ENCODE data around the gene BRIP1.

Gene BRIP1

GRCh38 chr17:61757168-61757567, 106.2 kb downstream of the BRIP1 start:
- DNase-seq (ENCODE audit: low spot score) = no peak

- DNase-seq (ENCODE audit: low spot score) = no peak
Observed at GRCh38 chr17:61756561-61756960, 106.8 kb downstream of the BRIP1 start.

DNA sequence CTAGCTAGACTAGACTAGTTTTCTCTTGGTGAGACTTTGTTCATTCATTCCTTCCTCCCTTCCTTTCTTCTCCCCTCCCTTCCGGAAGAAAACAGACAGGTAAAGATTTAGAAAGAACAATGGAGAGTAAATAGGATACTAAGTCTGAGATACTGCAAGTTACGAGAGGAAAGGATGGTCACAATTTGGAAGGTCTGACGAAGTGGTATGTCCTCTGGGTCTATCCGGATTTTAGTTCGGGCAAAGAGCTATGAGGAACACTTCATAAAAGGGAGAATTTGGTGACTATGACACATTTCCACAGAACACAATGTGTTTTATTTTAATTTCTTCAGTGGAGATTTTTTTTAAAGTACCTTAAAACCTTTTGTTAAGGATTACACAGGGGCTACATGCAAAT, 107.7 kb downstream of the BRIP1 start:
- no peak for DNase-seq (ENCODE audit: low spot score)

- DNase-seq (ENCODE audit: low spot score) = no peak
Observed at GRCh38 chr17:61755078-61755477, 108.2 kb downstream of the BRIP1 start.

DNA sequence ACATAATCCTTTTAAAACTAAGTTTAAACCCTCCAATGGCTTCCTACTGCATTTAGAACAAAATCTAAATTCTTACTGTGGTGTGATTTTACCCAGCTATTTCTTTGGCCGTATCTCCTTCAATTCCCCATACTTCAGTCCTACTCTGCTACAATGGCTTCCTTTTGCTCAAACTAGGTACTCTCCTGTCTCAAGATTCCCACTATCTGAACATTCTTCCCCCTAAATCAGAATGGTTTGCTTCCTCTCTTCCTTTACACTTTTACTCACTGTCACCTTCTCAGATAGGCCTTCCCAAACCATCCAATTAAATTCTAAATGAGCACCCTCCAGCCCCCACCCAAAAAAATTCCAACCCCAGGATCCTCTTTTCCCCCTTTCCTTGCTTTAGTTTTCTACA, 109.2 kb downstream of the BRIP1 start:
- no peak for DNase-seq (ENCODE audit: low spot score)

- DNase-seq (ENCODE audit: low spot score) = no peak
Observed at GRCh38 chr17:61753696-61754095, 109.6 kb downstream of the BRIP1 start.

GRCh38 chr17:61750656-61751055, 112.7 kb downstream of the BRIP1 start:
- no peak for DNase-seq (ENCODE audit: low spot score)

GRCh38 chr17:61749823-61750404, 113.4 kb downstream of the BRIP1 start:
- DNase-seq (ENCODE audit: low spot score) = no peak

DNA sequence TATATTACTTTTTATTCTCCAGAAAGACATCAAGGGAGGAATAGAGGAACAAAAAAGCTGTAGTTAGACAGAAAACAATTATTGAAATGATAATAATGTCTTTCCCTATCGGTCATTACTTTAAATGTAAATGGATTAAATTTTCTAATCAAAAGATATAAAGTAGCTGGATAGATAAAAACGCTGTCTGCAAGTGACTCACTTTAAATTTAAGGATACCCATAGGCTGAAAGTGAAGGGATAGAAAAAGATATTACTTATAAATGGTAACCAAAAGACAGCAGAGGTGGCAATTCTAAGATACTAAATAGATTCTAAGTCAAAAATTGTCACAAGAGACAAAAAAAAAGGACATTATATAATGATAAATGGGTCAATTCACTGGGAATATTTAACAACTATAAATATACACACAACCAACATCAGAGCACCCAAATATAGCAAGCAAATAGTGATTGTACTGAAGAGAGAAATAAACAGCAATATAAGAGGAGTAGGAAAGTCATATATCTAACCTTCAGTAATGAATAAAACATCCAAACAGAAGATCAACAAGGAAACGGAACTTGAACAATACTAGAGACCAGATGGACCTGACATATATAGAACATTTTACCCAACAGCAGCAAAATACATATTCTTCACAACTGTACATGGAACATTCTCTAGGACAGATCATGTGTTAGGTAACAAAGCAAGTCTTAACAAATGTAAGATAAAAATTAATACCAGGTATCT, 116.9 kb downstream of the BRIP1 start:
- DNase-seq (ENCODE audit: low spot score) = no peak

GRCh38 chr17:61744804-61745203, 118.5 kb downstream of the BRIP1 start:
- DNase-seq (ENCODE audit: low spot score) = no peak

DNA sequence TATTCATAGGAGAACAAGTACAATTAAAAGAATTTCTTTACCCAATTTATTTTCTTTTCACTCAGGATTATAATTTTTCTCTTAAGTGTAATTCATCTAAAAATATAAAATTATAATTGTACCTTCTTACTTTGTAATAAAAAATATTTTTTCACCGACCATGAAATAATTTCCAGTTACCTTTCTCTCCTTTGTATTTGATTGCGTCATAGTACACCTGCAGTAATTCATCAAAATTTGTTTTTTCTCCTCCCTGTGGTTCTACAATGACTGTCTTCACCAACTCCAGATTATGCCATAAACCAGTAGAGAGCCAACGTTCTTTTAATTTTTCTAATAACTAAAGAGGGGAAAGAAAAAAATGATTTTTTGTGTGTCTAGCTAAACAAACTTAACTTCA, 119.1 kb downstream of the BRIP1 start:
- no peak for DNase-seq (ENCODE audit: low spot score)

DNA sequence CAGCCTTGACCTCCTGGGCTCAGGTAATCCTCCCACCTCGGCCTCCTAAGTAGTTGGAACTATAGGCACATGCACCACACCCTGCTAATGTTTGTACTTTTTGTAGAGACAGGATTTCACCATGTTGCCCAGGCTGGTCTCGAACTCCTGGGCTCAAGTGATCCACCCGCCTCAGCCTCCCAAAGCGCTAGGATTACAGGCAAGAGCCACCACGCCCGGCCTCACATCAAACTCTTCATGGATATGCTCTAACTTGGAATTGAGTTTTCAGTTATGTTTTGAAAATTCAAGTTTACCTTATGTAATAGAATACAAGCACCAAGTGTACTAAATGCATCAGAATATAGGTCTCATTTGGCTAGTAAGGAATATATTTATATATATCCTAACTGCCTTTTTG, 119.6 kb downstream of the BRIP1 start:
- no peak for DNase-seq (ENCODE audit: low spot score)

- no peak for DNase-seq (ENCODE audit: low spot score)
Observed at GRCh38 chr17:61739002-61739401, 124.3 kb downstream of the BRIP1 start.

DNA sequence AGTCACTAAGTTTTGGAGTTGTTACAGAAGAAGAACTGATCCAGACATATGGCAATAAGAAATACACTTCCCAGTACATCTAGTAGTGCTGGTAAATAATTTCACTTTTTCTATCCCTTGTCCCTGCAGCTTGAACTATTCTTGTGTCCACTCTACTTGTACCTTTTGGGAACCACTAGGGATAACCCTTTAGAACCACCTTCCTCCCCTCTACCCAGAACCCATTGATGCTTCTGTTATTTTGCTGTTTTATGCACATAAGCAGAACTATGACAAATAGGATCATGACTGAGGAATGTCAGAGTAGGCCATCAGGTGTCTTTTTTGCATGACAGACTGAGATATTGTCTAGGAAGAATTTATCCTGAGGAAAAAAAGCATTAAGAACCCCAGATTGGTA, 125.1 kb downstream of the BRIP1 start:
- DNase-seq (ENCODE audit: low spot score) = no peak

DNA sequence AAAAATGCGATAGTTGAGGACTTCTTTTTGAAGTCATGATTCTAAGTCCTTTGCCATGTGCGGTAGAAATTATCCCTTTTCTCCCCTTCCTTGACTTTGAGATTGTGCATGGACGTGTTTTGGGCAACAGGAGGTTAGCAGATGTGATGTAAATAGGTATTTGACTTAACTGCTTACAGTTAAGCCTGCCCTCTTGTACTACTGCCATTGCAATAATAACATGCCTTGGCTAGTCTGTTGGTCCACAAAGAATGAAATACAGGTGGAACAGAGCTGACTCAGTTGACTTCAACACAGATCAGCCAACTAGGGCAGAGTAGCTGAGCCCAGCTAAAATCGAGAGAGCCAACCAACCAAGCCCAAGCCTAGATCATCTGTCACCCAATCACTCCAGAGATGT, 125.5 kb downstream of the BRIP1 start:
- no peak for DNase-seq (ENCODE audit: low spot score)

- no peak for DNase-seq (ENCODE audit: low spot score)
Observed at GRCh38 chr17:61736438-61736837, 126.9 kb downstream of the BRIP1 start.

- DNase-seq (ENCODE audit: low spot score) = no peak
Observed at GRCh38 chr17:61735807-61736206, 127.5 kb downstream of the BRIP1 start.

DNA sequence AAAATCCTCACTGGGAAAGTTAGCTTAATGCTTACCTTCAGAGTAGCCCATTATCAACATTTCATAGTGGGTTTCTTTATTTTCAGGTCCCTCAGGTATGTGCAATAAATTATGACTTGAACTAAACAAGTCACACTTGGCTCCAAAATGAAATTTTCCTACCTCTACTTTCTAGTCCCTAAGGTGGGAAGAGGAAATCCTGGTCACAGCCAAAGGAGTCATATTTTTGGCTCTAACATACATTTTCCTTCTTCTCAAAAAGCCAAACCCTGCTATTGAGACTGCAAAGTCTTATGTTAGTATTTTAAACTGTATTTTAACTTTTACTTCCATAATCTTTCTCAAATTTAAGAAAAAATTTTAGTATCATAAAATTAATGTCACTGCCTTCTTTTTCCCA, 128.9 kb downstream of the BRIP1 start:
- DNase-seq (ENCODE audit: low spot score) = no peak

GRCh38 chr17:61734012-61734411, 129.3 kb downstream of the BRIP1 start:
- DNase-seq (ENCODE audit: low spot score) = no peak

- no peak for DNase-seq (ENCODE audit: low spot score)
Observed at GRCh38 chr17:61733021-61733420, 130.3 kb downstream of the BRIP1 start.

DNA sequence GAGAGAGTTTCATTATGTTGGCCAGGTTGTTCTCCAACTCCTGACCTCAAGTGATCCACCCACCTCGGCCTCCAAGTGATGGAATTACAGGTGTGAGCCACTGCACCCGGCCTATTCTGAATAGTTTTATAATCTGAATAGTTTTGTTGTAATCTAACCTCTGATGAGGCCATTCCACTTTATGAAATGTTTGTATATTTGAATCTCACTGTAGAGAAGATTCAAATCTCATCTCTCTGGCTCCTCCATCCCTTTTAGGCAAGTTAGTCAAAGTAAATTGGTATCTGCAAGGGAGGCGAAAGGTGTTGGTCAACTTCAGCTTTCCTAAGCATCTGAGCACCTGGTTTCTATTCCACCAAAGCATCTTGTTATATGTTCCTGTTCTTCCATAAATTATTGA, 131.2 kb downstream of the BRIP1 start:
- no peak for DNase-seq (ENCODE audit: low spot score)

GRCh38 chr17:61731330-61731729, 132.0 kb downstream of the BRIP1 start:
- no peak for DNase-seq (ENCODE audit: low spot score)

DNA sequence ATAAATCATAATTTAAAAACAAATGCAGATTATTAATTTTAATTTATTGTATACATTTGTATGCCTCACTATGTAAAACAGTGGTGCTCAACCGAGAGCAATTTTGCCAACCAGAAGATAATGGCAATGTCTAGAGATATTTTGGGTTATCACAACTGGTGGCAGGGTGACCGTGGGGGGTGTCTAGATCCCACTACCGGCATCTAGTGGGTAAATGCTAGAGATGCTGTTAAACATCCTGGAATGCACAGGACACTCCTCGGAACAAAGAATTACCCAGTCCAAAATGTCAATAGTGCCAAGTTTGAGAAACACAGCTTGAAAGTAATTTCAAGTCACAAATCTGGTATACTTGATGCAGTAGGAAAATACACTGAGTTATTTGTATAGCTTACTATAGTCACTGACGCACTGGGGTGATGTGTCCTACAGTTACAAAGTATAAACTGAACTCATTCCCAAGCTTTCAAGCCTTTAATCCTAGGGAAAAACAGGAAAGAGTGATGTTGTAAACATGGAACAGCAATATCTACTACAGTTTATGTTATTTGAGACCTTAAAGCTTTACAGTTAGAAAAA, 133.5 kb downstream of the BRIP1 start:
- DNase-seq (ENCODE audit: low spot score) = no peak

All from hepatic stellate cell (primary cell).